Kidney epithelial cell (primary cell): ENCODE measurements around the gene LRRK2. TPM values are rescaled to one million over a fixed set of nuclear protein-coding genes. Genes with fewer than 3 reads are reported as not detected.

ENCODE experiments used
- DNase-seq: peaks from one replicate; pipeline ENCODE4 v3.0.0-alpha.2; 2010; ENCODE audit warnings: low read depth
- H3K27me3 ChIP-seq: 2 replicates; pipeline ENCODE4 v1.6.0; 2011; ENCODE audit warnings: low read length; ENCODE audit not compliant: control insufficient read depth, insufficient read depth
- H3K36me3 ChIP-seq: 2 replicates; pipeline ENCODE4 v1.5.1; 2011; ENCODE audit warnings: low read length; ENCODE audit not compliant: control insufficient read depth, insufficient read depth
- H3K4me3 ChIP-seq: 2 replicates; pipeline ENCODE4 v1.5.1; 2011; ENCODE audit warnings: low read depth, mild to moderate bottlenecking, control low read depth, low read length
- total RNA-seq: library from RNA; depleted of rRNA; stranded (reverse); fragments of >200 nt; gene quantifications from 2 replicates; pipeline ENCODE4 v1.2.3, GENCODE V29; 2015
- TF ChIP-seq, protein P1 (sequence below): IDR thresholded peaks from 2 replicates; pipeline ENCODE4 v1.5.1; 2011; ENCODE audit warnings: mild to moderate bottlenecking, moderate library complexity, low read length, control low read depth, inconsistent platforms; ENCODE audit not compliant: insufficient read depth, poor library complexity, severe bottlenecking

The LRRK2 gene
- total RNA-seq, 1 donor from 2014 or later = 0.63 TPM

DNA sequence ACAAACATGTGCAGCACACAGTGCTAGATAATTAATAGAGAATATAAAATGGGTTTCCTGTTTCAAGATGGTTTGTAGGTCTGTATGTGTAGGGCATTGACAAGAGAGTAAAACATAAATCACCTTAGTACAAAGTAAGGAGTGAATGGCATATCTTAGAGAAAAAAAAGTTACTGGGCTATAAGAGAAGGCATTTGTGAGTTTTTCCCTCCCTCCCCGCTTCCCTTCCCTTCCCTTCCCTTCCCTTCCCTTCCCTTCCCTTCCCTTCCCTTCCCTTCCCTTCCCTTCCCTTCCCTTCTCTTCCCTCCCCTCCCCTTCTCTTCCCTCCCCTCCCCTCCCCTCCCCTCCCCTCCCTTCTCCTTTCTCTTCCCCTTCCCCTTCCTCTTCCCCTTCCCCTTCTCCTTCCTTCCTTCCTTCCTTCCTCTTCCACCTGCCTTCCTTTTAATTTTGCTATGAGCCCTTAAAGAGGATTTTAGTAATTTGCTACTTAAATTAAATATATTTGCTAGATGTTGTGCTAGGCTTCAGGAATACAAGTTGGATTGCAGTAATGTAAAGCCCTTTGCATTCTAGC, 57.1 kb downstream of the LRRK2 start:
- TF ChIP-seq, protein P1, sequence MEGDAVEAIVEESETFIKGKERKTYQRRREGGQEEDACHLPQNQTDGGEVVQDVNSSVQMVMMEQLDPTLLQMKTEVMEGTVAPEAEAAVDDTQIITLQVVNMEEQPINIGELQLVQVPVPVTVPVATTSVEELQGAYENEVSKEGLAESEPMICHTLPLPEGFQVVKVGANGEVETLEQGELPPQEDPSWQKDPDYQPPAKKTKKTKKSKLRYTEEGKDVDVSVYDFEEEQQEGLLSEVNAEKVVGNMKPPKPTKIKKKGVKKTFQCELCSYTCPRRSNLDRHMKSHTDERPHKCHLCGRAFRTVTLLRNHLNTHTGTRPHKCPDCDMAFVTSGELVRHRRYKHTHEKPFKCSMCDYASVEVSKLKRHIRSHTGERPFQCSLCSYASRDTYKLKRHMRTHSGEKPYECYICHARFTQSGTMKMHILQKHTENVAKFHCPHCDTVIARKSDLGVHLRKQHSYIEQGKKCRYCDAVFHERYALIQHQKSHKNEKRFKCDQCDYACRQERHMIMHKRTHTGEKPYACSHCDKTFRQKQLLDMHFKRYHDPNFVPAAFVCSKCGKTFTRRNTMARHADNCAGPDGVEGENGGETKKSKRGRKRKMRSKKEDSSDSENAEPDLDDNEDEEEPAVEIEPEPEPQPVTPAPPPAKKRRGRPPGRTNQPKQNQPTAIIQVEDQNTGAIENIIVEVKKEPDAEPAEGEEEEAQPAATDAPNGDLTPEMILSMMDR = no peak
- H3K4me3 ChIP-seq = no peak overlapping the region
- DNase-seq = no peak

DNA sequence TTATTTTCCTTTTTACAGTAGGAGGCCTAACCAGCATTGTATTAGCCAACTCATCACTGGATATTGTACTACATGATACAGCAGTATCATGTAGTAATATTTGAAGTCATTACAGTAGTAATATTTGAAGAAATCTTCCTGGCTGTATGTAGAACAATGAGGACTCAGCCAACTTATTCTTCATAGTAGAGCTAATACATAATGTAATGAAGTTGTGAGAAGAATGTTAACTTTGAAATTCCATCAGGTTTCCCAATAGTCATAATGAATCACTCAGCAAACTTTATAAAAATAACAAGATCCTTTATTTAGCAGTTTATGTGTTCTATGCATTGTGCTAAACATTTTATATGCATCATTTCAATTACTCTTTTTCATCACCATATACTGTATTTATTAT, 61.8 kb downstream of the LRRK2 start:
- no peak overlapping the region for H3K4me3 ChIP-seq
- H3K36me3 ChIP-seq = no peaks in the 10 kb centered on the region
- no peak for DNase-seq
- TF ChIP-seq, protein P1 = no peak
- H3K27me3 ChIP-seq = no peaks in the 10 kb centered on the region

More for the DNA sequence above, 57.1 kb downstream of the LRRK2 start:
- Histone ChIP-seq H3K36me3 (no peaks in the 10 kb centered on the region), H3K27me3 (no peaks in the 10 kb centered on the region)

DNA sequence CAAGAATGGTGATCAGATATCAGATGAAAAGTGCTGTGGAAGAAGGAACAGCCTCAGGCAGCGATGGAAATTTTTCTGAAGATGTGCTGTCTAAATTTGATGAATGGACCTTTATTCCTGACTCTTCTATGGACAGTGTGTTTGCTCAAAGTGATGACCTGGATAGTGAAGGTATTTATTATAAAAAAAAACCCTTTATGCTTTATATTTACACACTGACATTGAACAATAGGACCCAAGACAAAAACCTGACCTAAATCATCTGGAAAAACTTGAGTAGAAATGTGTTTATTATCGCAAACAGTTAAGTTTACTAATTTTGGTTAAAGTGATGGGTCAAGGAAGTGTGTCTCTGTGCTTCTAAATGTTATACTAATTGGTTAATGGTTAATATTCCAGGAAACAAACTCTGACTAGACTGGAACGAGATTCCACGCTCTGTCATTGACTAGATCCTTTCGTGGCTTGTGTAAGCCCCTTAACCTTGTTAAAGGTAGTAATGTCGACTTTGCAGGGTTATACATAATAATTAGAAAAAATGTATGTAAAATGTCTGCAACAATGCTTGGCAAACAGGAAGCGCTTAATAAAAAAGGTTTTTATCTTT, 62.7 kb downstream of the LRRK2 start:
- no peaks in the 10 kb centered on the region for H3K27me3 ChIP-seq
- DNase-seq = no peak
- H3K36me3 ChIP-seq = no peaks in the 10 kb centered on the region
- TF ChIP-seq, protein P1 = no peak
- no peak overlapping the region for H3K4me3 ChIP-seq

DNA sequence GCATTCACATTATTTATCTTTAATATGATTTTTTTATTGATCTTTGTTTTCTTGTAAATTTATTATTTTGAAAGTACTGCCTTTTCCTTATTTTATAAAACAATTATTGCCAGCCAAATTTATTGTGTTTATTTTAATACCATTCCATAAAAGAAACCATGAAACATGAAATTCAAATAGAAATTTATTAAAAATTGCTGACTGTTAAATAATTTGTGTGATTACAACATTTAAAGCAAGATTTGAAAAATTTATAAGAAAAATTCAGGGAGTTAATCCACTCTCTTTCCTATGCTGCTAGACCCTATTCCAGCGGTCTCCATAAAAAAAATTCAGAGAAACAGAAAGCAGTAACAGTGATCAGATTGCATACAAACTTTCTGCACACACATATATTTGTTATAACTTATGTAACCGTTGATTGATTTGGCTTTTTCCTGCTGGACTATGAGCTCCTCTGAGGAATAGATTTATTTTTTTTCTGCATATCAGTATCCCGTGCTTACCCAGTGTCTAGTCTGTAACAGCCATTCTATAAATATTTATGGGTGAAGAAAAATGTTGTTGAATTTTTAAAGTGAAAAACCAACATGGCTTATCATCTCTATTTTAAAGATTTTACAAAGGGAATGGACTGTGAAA, 68.1 kb downstream of the LRRK2 start:
- Histone ChIP-seq H3K27me3 (no peaks in the 10 kb centered on the region), H3K4me3 (no peak overlapping the region), H3K36me3 (no peaks in the 10 kb centered on the region)
- no peak for DNase-seq
- TF ChIP-seq, protein P1 = no peak

DNA sequence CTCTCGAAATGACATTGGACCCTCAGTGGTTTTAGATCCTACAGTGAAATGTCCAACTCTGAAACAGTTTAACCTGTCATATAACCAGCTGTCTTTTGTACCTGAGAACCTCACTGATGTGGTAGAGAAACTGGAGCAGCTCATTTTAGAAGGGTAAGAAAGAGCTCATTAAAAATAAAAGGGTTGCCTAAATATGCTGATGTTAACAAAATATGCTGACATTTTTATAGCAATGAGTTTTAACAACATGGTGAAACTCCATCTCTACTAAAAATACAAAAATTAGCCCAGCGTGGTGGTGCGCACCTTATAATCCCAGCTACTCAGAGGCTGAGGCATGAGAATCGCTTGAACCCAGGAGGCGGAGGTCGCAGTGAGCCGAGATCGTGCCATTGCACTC, 73.5 kb downstream of the LRRK2 start:
- H3K4me3 ChIP-seq = no peak overlapping the region
- H3K27me3 ChIP-seq = no peaks in the 10 kb centered on the region
- no peak for DNase-seq
- H3K36me3 ChIP-seq = no peaks in the 10 kb centered on the region
- TF ChIP-seq, protein P1 = no peak
